GM18867 (cell line): ENCODE measurements around the gene TMEM244.
"Not testable (repeated sequence)": the region's sequence is repeated elsewhere in the genome, so short reads cannot be mapped to it uniquely, and the experiment has no call there.

Experiments
- ATAC-seq: cut with Tn5 transposase; IDR thresholded peaks from one replicate; pipeline ENCODE4 v1.9.1; 2021; ENCODE audit warnings: mild to moderate bottlenecking, moderate library complexity; ENCODE audit not compliant: unreplicated experiment

TMEM244 gene

DNA sequence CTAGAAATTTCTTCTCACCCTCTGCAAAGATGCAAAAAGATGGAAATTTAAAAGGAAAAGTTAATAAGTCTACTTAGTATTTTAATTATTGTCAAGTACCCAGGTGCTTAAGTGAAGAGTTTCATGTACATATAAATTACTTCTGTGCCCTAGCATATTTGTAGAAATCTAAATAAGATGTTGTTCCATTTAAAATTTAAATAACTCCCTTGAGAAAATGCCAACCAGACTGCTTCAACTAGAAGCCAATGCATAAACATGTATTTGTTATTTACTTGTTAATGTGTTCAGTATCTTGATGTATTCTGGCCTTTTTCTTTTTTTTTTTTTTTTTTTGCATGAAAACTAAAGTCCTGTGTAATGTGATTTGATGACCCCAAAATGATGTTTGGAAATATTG lies 6.3 kb upstream of the TMEM244 start:
- no peak for ATAC-seq

DNA sequence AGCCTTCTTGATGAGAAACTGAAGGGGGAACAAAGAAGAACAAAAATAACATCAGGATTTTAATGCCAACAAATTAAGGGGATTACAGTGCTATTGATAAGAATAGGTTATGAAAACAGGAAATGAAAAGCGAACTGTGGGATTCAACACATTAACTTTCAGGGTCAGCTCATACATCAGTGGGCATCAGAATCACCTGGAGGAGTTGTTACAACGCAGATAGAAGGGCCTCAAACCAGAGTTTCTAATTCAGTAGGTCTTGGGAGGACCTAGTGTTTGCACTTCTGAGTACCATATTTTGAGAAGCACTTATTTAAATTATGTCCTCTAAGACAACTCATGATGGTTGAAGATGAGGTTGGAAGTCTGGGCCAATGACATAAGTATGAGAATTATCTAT lies 5.6 kb upstream of the TMEM244 start:
- ATAC-seq = no peak

DNA sequence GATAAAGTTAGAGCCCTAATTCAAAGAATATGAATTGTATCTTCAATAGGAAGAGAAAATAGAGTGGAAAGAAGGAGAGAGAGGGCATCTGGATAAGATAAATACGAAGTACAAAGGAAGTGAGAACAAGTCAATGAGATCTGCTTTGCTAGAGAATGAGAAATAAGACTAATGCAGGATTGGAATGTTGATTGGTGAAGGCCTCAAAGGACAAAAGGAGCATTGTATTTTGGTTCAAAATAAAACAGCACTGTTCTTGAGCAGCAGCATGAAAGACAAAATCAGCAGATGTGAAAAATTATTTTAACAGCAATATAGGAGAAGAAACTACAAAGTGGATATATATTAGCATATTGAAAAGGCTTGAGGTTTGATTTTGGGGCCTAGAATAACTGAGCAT lies 5.1 kb upstream of the TMEM244 start:
- no peak for ATAC-seq

DNA sequence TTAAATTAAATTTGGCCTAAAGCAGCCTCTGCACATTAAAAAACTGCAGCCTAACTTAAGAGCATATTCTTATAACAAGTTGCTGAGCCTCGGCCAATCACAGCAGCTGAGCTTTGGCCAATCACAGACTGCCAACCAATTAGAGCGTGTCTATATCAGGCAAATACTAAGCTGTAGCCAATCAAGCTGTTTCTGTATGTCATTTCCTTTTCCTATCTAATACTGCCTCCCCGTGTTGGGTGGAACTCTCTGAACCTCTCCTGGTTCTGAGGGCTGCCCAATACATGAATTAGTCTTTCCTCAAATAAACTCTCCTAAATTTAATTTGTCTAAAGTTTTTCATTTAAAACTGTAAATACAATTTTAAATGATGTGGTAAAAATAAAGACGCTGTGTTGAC lies 3.9 kb upstream of the TMEM244 start:
- ATAC-seq = no peak

- ATAC-seq = no peak
Measured at GRCh38 chr6:129863664-129864063, 2.5 kb upstream of the TMEM244 start.

DNA sequence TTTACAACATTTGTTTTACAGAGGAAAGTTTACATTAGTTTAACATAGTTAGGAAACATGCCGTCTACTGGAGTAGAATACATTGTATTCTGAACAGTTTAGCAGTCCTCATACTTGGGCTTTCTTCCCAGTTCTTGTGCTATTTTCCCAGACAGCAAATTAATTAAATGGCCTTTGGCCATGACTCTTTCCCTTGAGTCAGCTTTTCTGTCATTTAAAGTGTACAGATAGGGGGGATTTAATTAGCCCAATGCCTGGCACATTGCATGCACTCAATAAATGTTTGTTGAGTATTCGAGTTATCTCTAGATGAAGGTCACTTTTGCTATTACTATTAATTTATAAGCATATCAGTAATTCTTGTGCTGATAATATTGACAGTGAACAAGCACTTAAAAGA lies 1.6 kb downstream of the TMEM244 start:
- ATAC-seq = no peak

GRCh38 chr6:129857838-129858237 lies 3.3 kb downstream of the TMEM244 start:
- no peak for ATAC-seq

- no peak for ATAC-seq
Measured at GRCh38 chr6:129853996-129854711, 7.0 kb downstream of the TMEM244 start.

DNA sequence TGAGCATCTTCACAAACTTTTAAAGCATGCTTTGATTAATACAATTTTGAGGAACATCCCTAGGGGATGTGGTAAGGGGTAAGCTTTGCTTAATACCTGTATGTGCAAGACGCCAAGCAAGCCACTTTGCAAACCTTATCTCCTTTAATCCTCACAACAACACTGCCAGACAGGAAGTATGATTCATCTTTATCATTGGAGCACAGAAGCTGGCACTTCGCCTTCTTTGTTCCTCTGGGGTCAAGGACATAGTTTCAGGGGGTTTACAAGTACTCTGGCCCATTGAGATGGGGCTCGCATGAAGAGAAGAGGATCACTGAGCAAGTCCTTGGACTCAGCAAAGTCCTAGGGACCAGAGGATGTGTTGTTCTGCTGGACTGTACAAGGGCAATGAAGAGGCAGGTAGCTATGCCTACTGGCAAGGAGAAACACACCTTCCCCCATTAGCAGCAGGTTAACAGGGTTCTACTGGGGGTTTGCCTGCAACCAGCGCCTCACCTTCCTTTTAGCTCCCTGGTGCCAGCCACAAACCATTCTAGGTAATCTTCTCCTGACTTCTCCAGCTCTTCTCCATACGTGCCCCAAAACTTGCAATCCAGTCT lies 8.8 kb downstream of the TMEM244 start:
- no peak for ATAC-seq

DNA sequence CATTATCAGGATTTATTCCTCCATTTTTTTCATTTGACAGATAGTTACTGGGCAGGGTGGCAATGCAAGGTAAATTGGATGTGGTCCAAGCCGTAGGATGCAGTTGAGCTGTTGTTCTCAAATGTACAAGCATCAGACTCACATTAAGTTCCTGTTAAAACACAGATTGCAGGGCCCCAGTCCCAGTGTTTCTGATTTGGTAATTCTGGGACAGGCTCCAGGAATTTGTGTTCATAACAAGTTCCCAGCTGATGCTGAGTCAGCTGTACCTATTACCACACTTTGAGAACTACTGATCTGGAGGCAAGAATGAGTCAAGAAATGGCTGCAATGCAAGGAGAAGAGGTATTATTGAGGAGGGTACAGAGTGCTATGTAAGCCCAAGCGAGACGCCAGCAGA lies 11.7 kb downstream of the TMEM244 start:
- ATAC-seq = no peak

DNA sequence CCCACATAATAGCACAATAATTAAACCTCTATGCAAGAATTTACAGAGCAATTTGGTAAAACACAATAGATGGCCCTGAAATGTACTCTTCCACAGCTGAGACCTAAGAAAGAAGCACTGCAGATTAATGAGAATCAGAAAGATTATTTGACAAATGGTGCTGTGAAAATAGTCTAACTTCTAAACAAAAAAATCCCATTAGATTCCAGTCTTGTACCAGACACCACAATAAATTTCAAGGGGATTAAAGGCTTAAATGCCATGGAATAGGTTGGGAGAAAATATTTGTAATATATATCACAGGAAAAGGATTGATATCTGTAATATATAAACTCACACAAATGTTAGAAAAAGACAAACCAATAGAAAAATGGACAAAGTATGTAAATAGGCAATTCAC lies 14.4 kb downstream of the TMEM244 start:
- no peak for ATAC-seq

DNA sequence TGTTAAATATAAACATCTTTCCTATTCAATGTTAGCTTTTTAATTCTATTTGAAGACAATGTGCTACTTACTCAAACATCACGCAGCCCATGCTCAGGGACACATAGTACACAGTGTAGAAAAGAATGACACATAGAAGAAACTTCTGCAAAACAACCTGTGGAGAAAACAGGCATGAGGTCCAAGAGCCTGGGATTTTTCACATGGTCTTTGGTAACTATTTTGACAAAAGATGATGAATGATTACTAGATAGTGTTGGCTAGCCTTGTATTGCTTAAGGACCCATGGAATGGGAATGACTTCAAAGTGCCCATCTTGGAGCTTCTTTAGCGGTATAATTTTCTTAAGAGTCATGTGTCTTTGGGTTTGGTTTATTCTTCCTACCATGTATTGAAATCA lies 15.4 kb downstream of the TMEM244 start:
- no peak for ATAC-seq

- ATAC-seq = no peak
Measured at GRCh38 chr6:129844118-129844891, 16.8 kb downstream of the TMEM244 start.

GRCh38 chr6:129843573-129843972 lies 17.5 kb downstream of the TMEM244 start:
- ATAC-seq = no peak

DNA sequence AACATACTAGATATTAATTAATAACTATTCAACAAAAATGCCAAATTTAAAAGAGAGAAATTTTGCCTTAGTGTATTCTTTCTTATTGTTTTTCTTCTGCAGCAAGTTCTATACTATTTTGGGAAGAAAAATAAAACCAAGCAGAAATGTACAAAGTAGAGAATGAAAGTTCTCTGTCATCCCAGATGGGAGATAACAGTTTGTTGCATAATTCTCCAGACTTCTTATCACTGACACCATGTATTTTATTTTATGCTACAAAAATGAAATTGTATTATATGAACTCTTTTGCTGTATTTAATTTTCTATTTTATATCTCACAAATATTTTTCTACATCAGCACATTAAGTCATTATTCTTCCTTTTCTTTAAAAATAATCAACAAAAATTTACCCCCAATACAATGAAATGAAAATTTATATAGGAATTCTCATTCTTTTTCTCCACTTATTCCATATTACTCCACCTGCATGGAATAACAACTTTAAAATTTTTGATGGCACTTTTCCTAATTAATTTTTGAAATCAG lies 18.2 kb downstream of the TMEM244 start:
- no peak for ATAC-seq

GRCh38 chr6:129842137-129842536 lies 19.0 kb downstream of the TMEM244 start:
- no peak for ATAC-seq

- not testable (repeated sequence) for ATAC-seq
Measured at GRCh38 chr6:129839562-129839961, 21.6 kb downstream of the TMEM244 start.

GRCh38 chr6:129835691-129836090 lies 25.4 kb downstream of the TMEM244 start:
- ATAC-seq = no peak

GRCh38 chr6:129832299-129832698 lies 28.8 kb downstream of the TMEM244 start:
- no peak for ATAC-seq

DNA sequence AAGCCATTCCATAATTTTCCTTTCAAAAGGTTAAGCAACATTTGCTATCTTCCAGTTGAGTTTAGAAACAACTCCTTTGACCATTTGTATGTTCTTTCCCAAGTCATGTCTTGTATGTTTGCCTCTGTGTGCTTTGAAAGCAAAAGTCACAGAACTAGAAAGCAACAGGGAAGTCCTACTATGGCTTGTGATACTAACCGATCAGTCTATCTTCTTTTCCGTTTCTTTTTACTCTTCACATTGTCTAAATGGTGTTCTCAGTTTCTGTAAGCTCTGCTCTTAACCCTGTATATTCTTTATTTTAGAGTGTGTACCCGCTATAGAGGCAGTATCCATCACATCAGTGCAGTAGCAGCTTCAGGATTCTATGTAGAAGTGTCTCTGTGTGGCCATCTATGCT lies 32.9 kb downstream of the TMEM244 start:
- no peak for ATAC-seq

DNA sequence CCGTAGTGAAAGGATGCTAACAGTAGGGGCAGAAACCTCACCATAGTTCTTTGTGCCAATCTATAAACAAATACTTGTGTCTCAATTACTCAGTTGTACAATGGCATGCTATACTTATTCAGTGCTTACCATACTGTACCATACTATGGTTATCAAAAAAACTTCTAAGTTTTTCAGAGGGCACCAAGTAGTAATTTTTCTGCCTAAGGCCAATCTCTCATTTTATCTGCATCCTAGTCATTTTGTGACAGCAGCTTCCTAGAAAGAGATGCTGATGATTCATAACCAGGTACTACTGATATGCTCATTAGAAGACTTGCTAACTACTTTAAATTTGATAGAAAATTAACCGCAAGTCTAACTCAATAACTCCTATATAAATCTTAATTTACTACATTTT lies 42.9 kb downstream of the TMEM244 start:
- ATAC-seq = no peak

DNA sequence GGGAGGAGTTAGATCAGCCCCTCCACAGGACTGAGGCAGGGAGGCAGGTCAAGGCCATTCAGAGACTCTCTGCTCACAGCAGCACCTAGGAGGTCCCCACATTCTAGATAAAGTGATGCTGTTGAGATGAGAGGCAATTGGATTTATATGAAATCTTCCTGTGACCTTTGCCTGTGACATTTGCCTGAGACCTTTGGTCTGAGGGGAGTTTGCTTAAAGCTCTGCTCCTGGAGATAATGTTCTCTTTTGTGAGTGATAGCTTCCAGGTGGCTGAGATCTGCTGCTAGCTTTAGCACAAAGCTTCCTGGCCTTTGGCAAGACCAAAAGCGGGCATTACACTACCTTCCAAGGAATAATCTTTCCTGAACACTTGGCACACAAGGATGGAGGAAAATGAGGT lies 43.3 kb downstream of the TMEM244 start:
- no peak for ATAC-seq
